NCI-H2081 treated with DMSO at 0.1 percent for 48 hours (cell line): ENCODE results near the gene OR2T29.
"Not testable (repeated sequence)": the region's sequence is repeated elsewhere in the genome, so short reads cannot be mapped to it uniquely, and the experiment has no call there.

Experiments used
- DNase-seq: peaks from one replicate; lab custom pipeline; 2025; lab: John Stamatoyannopoulos, UW

The OR2T29 gene, protein sequence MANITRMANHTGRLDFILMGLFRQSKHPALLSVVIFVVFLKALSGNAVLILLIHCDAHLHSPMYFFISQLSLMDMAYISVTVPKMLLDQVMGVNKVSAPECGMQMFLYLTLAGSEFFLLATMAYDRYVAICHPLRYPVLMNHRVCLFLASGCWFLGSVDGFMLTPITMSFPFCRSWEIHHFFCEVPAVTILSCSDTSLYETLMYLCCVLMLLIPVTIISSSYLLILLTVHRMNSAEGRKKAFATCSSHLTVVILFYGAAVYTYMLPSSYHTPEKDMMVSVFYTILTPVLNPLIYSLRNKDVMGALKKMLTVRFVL

DNA sequence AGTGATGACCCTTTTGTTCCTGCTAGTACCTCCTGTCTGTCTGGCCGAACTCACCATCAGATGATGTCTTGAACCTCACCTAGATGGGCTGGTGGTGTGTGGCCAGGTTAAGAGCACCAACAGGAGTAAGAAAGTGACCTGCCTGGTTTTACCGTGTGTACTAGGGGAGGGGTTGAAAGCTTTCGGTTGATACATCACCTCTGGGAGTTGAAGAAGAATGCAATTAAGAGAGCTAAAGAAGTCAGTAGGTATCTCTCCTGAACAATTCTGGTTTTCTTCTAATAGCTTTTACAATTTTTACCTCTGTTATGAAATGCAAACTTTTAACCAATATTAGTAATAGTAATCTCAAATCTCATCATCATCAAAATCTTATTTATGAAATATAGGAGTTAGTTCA, at the start of gene OR2T29:
Gene OR2T29 (minus strand): TSS at position 101 of the 400 bp plus-strand sequence. CDS start 3,281 bp downstream, outside the sequence.
- not testable (repeated sequence) for DNase-seq

DNA sequence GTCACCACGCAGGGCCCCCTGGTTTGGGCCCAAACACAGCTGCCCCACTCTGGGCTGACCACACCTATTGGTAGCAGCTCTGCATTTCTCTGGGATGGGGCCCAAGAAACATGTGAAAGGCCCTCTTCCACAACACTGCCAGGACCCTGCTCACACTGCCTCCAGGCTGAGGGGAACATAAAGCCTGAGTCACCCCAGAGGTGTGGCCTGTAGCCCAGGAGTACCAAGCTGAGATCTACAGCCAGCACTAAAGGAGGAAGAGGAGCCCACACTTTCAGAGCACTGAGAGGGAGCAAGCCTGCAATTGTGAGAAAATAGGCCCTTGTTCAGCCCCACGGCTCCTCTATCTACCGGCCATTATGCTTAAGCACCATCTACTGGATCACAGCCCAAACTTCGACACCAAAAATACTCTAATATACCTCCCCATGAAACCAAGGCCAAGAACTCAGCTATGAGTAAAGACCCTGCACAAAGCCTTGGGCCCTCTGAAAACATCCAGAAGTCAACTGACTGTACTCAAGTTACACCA, 49.4 kb upstream of the OR2T29 start:
- no peak for DNase-seq

DNA sequence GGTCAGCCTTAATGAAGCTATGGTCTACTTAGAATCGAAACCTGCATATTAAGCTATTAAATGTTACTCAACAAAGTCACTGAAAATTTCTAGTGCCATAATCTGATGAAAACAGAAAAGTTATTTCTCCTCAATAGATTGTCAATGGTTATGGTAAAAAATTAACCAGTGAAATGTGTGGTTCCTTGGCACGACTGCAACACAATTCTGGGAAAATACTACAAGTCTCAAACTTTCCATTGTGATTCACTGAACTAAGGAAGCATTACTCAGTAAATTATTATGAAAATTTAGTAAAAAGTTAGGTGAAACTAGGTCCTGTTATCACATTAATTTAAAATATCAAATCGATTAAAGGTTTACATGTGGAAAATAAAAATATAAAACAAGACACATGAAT, 47.7 kb upstream of the OR2T29 start:
- no peak for DNase-seq

DNA sequence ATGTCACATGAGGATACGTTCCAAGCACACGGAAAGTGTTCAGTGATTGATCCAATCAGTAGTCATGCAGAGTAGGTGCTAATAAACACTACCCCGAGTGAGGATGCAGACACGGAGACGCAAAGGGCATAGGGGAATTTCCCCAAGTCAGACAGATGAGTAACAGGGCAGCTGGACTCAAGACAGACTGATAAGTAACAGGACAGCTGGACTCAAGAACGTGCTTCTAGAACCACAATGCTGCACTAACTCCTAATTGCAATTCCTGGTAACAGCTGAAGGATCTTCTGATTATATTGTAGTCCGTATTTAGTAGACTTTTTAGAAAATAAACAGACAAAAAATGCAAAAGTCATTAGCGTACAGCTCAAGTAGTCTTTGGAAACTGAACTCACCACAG, 36.8 kb upstream of the OR2T29 start:
- no peak for DNase-seq

DNA sequence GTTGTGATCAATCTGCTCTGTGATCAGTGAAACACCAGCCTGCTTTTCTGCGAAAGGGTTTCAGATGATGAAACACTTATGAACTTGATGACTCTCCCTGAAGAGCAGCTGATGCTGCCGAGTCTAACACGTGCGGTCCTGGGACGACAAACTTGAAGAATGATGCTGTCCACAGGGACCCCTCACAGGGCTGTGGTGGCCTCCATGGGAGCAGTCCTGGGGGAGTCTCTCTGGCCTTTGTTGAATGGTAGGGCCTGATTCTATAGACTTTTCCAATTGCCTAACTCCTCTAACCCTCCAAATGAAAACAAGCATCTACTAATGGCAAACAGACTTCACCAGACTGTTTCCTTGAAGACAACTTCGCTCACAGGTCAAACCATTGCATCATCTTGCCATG, 35.0 kb upstream of the OR2T29 start, which contains the start of gene OR2T10:
Gene OR2T10 (minus strand): TSS at position 112 of the 400 bp plus-strand sequence. CDS start 3,932 bp downstream, outside the sequence.
- DNase-seq = no peak

DNA sequence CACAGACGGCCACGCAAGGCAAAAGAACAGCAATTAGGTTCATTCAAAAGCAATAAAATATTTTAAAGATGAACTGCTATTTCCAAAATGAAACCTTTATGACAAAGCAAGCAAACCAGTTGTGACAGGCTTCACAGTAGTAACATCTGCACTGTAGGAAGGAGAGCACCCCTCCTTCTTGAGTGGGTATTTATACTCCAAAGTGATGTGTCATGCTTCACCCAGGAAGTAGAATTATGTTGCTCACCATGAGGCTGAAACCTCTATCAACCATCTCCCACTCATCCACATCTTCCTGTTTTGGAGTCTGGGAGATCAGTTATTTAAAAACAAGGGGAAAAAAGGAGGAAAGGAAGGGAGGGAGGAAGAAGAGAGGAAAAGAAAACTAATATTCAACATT, 34.0 kb upstream of the OR2T29 start:
- DNase-seq = no peak

DNA sequence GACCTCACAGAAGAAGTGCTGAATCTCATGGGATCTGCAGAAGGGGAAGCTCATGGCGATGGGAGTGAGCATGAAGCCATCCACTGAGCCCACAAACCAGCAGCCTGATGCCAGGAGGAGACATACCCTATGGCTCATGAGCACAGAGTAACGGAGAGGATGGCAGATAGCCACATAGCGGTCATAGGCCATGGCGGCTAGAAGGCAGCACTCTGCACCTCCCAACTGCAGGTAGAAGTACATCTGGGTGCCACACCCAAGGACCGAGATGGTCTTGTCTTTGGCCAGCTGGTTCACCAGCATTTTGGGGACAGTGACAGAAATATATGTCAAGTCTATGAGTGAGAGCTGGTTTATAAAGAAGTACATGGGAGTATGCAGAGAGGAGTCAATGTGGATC, 30.7 kb upstream of the OR2T29 start:
- DNase-seq = no peak

DNA sequence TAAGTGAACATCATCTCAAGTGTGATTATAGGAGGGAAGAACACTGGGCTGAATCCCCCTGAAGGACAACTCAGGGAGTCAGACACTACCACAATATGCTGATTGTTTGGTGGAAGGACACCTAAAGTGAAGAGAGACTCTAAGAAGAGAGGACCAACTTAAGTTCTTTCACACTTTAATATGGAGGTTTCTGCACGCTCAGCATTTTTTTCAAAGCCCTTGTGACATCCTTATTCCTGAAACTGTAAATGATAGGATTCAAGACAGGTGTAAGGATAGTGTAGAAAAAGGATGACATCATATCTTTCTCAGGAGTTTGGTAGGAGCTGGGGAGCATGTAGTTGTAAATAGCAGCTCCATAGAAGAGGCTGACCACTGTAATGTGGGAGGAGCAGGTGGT, 30.1 kb upstream of the OR2T29 start:
- no peak for DNase-seq

DNA sequence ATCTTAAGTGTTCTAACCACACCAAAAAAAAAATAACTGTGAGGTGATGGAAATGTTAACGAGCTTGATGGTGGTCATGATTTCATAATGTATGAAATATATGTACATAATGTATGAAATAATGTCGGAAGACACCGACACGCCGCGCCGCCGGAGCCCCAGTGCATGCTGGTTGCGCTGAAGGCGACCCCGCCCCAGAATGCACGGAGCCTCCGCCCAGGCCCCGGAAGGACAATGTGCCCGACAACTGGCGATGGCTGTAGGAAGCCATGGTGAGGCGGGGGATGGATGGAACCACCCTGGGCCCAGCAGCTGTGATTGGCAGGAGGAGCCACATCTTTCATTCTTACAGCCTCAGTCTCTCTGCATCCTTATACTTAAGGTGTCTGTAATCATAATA, 27.5 kb upstream of the OR2T29 start:
- no peak for DNase-seq

DNA sequence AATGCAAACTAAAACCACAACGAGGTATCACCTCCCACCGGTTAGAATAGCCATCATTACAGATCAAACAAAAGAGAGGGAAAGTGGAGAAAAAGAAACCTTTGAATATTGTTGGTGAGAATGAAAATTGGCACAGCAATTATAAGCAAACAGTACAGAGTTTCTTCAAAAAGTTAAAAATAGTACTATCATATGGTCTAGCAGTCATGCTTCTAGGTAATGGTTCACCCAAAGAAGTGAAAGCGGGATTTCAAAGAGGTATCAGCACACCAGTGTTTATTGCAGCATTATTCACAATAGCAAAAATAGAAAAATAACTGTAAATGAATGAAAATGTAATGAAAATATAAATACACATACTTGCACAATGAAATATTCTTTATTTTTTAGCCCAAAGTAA, 26.8 kb upstream of the OR2T29 start:
- no peak for DNase-seq

DNA sequence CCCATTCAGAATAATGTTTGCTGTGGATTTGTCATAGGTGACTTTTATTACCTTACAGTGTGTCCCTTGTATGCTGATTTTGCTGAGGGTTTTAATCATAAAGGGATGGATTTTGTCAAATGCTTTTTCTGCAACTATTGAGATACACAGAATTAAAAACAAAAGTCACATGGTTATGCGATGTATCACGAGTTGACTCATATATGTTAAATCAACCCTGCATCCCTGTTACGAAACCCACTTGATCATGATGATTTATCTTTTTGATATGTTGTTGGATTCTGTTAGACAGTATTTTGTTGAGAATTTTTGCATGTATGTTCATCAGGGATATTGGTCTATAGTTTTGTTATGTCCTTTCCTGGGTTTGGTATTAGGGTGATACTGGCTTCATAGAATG, 22.7 kb upstream of the OR2T29 start:
- no peak for DNase-seq

DNA sequence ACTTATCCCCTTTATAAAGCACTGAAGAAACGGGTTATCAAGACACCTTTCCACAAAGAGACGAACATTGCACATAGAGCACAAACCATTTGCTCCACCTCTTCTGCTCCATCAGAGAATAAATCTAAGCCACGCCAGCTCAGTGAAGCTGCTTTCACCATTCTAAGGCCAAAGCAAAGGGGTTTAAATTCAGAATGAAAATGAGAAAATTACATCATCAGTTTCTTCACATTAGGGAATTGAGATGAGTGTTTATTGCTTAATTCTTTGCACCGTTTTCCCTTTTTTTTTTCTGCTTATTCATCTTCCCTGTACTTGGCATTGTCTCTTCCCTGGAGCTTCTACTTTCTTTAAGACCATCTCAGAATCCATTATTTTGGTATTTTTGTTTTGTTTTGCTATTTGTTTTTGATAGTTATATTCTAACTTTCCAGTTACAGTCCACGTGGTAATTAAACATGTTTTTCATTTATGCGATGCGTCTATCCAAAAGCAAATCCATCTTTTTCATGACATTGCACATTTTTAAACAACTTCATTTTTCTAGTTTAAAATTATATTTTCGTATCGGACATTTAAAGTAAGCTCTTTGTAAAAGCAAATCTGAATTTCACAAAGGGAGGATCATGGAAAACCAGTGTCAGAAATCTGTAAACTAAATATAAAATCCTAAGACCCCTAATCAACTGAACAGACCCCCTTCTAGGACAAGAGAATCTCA, 13.8 kb upstream of the OR2T29 start:
- DNase-seq = no peak

DNA sequence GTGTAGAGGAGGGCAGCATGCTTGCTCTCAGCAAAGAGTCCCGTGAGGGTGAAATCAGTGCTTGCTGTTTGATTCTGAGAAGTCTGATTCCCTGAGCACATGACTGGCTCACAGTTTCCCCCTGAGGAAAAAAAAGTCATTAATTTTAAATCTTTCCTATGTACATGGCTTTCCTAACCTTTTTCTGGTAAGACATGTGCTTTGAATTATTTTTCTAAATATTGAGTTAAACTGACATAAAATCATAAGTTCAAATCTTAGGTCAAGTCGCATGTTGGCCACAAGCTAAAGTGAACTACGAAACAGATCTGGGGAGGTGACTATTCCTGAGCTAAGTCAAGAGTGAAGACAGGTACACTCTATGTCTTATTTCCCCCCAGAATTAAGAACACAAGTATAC, 12.1 kb upstream of the OR2T29 start, which contains the start of gene OR2T34:
Gene OR2T34 (minus strand): TSS at position 101 of the 400 bp plus-strand sequence. CDS start 0 bp downstream, at position 101.
- not testable (repeated sequence) for DNase-seq

DNA sequence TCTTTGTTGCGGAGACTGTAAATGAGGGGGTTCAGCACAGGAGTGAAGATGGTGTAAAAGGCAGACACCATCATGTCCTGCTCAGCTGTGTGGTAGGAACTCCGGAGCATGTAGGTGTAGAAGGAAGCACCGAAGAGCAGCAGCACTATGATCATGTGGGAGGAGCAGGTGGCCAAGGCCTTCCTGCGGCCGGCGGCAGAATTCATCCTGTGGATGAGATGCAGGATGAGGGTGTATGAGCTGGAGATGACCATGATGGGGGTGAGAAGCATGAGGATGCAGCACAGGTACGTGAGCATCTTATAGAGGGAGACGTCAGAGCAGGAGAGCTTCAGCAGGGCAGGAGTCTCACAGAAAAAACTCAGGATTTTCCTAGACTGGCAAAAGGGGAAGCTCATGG, 11.3 kb upstream of the OR2T29 start:
- not testable (repeated sequence) for DNase-seq

DNA sequence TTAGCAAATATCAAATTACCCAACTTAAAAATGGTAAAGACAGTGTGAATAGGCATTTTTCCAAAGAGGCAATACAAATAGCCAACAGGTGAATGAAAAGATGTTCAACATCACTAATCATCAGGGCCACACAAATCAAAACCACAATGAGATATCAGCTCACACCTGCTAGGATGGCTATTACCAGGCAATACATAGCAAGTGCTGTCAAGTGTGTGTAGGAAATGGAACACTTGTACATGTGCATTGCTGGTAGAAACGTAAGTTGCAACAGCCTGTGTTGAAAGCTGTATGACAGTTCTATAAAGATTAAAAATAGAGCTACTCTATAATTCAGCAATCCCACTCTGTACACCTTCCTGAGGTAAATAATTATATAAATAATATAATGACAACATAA, 9.5 kb upstream of the OR2T29 start:
- not testable (repeated sequence) for DNase-seq

DNA sequence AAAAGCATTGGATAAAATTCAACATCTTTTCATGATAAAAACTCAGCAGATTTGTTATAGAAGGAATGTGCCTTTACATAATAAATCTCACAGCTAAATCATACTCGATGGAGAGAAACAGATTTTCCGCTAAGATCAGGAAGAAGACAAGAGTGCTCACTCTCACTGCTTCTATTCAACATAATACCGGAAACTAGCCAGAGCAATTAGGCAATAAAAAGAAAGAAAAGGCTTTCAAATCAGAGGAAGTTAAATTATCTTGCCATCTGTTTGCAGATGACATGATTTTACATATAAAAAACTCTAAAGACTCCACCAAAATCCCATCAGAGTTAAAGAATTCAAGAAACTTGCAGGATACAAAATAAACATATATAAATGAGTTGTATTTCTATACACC, 8.2 kb upstream of the OR2T29 start:
- not testable (repeated sequence) for DNase-seq

DNA sequence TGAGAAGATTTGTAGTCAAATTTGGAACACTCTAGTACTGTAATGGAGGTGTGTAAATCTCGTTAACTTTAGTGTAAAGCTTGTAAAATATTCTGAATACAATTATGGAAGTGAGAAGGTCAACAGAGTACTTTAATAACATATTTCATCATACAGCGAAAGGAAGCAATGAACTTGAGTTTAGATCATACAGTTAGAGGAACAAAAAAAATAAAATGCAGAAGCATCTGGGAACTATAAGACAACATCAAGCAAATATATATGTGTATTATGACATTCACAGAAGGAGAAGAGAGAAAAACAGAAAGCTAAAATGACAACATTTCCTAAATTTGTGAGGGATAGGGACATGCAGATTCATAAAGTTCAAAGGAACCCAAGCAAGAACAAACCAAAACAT, 6.5 kb upstream of the OR2T29 start:
- DNase-seq = not testable (repeated sequence)

DNA sequence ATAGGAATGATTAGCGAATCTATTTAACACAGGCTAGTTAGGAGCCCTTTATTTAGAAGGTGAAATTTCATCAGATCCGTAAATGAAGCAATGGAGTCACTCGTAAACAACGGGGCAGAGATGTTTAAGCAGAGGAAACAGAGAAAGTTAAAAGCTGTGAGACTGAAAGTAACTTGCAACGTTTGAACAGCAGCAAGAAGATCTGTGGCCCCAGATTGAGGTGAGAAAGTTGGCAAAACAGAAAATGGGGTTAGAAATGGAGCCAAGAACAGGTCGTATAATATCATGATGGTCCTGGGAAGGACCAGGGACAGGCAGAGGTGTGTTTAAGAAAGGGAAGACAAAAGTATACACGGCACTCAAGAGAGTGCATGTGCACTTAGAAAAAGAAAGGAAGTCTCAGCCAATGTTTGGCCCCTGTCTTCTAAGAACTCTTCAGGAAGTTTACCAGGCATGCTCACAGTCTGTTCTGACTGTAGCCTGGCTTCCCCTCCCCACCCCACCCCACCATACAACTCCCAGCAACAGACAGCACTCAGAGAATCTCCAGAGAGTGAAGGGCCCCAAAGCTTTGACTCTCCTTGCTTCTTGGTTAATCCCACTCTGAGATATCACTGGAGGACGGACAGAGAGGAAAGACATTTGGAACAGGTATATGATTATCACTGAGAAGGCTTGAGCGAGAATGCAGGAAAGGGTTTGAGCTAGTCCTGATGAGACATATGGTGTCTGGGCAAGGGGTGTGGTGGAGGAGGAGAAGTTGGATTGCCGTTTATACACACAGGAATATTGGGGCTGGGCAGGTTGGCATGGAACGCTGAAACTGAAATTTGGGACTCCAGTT, 3.2 kb upstream of the OR2T29 start:
- not testable (repeated sequence) for DNase-seq

DNA sequence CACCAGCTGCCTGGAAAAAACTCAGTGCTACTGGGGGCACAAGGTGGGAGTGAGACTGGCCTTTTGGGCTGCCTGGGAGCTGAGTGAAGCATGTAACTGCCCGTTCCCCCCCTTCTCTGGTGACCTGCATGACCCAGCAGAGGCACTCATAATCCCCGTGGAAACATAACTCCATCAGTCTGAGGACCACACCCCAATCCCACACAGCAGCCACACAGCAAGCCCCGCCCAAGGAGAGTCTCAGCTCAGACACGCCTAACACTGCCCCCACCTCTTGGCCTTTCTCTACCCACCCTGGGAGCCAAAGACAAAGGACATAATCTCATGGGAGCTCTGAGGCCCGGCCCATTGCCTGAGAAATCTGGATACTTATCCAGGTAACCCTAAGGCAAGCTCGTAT, 11.5 kb downstream of the OR2T29 start:
- DNase-seq = not testable (repeated sequence)

DNA sequence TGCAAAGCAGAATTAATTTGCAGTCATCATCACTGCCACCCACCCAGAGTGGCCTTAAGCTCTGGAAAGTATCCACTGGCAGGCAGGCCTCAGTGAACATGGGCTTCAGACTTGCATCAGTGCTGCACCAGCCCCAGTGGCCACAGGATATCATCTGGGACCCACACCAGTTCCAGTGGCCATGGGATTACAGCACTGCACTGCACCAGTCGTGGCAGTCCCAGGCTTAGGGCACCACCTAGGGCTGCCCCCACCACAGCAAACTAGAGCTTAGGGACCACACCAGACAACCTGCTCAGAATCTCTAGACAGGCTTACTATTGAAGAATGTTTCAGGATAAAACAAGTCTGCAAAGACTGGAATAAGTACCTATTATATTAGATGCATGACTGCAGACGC, 15.2 kb downstream of the OR2T29 start:
- not testable (repeated sequence) for DNase-seq

DNA sequence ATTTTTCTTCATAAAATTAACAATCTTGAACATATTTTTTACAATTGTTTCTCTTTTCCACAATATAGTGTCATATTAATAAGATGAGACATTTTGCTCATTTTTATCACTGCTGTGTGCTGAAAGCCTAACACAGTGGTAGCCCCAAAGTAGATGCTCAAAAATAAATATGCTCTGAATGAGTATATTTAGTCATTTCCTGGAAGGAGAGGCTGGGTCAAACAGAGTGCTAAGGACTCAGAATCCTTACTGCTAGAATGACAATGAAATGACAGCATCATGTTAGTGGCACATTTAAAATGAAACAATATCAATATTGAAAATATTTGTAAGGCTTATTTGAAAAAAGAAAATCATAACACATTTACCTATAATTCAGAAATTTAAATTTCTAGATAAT, 25.1 kb downstream of the OR2T29 start:
- DNase-seq = not testable (repeated sequence)

DNA sequence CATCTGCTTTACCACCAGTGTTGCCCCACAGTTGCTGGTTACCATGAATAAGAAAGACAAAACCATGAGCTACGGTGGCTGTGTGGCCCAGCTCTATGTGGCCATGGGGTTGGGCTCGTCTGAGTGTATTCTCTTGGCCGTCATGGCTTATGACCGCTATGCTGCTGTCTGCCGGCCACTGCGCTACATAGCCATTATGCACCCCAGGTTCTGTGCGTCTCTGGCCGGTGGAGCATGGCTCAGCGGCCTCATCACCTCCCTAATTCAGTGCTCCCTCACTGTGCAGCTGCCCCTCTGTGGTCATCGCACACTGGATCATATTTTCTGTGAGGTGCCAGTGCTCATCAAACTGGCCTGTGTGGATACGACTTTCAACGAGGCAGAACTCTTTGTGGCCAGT, 40.7 kb downstream of the OR2T29 start:
- DNase-seq = no peak
